GM12891 (cell line): ENCODE measurements around the gene DNM3.

ENCODE experiments used
- POLR2A ChIP-seq: IDR thresholded peaks from 2 replicates; pipeline ENCODE4 v1.6.1; 2011; ENCODE audit warnings: low read depth, low read length, control low read depth
- POLR2AphosphoS5 ChIP-seq: IDR thresholded peaks from 2 replicates; pipeline ENCODE4 v1.6.1; 2011; ENCODE audit warnings: low read depth, low read length, control low read depth
- TAF1 ChIP-seq: IDR thresholded peaks from 2 replicates; pipeline ENCODE4 v1.6.1; 2011; ENCODE audit warnings: low read depth, low read length, control low read depth

DNA sequence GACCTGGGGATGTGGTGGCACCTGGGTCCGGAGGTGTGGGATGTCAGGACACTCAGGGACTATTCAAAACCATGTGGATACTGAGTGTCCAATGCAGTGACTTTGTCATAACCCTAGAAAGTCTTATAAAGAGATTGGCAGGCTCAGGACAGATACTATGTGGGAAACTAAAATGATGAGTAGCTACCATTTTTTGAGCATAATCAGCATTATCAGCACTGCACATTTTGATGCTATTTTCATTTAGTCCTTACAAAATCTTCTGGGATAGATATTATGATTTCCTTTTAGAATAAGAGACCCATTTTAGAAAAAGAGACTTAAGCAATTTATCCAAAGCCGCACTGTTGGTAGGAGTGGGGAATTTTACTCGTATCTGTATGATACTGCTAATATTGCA, 93.4 kb downstream of the DNM3 start:
- TF ChIP-seq TAF1 (no peak), POLR2AphosphoS5 (no peak), POLR2A (no peak)
